ENCODE measurements around the gene SIK3. TPM values are rescaled to one million over a fixed set of nuclear protein-coding genes. Genes with fewer than 3 reads are reported as not detected.

Gene SIK3
- total and polyA plus RNA-seq, 2 experiments from 2014 or later = 6.1 to 33.9 TPM

DNA sequence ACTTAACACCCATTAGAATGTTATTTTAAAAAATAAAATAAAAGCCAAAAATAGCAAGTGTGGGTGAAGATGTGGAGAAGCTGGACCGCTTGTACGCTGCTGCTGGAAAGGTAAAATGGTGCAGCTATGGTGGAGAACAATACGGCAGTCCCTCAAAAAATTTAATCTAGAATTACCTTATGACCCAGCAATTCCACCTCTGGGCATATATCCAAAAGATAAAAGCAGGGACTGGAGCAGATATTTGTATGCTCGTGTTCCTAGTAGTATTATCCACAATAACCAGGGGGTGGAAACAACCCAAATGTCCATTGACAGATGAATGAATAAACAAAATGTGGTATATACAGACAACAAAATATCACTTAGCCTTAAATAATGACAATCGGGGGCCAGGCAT, 300.4 kb downstream of the SIK3 start:
- Histone ChIP-seq H3K79me2 (replicated peaks; ENCODE audit: insufficient read depth) (no peaks in the 10 kb centered on the region), H3K9me2 (ENCODE audit: insufficient read depth) (peaks cover 6% of the 10 kb centered on the region; the same call in 1 of the 2 replicates), H3K4me3 (no peak overlapping the region), H3K4me1 (ENCODE audit: insufficient read depth) (no peaks in the 10 kb centered on the region; the same call in 1 of the 2 replicates), H2AFZ (no peak overlapping the region), H3F3A (replicated peaks; ENCODE audit: low read depth) (no peaks in the 10 kb centered on the region), H3K27ac (ENCODE audit: low read depth) (no peak overlapping the region), H3K4me2 (no peak overlapping the region), H3K36me3 (ENCODE audit: insufficient read depth) (no peaks in the 10 kb centered on the region), H3K27me3 (ENCODE audit: insufficient read depth) (no peaks in the 10 kb centered on the region), H4K20me1 (replicated peaks; ENCODE audit: insufficient read depth) (no peaks in the 10 kb centered on the region)
- no peak for ATAC-seq
- H3K36me3 Mint-ChIP-seq (ENCODE audit: low read depth) = no peaks in the 10 kb centered on the region
- DNase-seq (ENCODE audit: low spot score) = no peak
- peaks cover 4% of the 10 kb centered on the region for H3K4me1 Mint-ChIP-seq
- TF ChIP-seq, protein P1, sequence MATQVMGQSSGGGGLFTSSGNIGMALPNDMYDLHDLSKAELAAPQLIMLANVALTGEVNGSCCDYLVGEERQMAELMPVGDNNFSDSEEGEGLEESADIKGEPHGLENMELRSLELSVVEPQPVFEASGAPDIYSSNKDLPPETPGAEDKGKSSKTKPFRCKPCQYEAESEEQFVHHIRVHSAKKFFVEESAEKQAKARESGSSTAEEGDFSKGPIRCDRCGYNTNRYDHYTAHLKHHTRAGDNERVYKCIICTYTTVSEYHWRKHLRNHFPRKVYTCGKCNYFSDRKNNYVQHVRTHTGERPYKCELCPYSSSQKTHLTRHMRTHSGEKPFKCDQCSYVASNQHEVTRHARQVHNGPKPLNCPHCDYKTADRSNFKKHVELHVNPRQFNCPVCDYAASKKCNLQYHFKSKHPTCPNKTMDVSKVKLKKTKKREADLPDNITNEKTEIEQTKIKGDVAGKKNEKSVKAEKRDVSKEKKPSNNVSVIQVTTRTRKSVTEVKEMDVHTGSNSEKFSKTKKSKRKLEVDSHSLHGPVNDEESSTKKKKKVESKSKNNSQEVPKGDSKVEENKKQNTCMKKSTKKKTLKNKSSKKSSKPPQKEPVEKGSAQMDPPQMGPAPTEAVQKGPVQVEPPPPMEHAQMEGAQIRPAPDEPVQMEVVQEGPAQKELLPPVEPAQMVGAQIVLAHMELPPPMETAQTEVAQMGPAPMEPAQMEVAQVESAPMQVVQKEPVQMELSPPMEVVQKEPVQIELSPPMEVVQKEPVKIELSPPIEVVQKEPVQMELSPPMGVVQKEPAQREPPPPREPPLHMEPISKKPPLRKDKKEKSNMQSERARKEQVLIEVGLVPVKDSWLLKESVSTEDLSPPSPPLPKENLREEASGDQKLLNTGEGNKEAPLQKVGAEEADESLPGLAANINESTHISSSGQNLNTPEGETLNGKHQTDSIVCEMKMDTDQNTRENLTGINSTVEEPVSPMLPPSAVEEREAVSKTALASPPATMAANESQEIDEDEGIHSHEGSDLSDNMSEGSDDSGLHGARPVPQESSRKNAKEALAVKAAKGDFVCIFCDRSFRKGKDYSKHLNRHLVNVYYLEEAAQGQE (IDR thresholded peaks at IDR 0.05; ENCODE audit: unreplicated experiment) = no peak
- TF ChIP-seq, protein P2, sequence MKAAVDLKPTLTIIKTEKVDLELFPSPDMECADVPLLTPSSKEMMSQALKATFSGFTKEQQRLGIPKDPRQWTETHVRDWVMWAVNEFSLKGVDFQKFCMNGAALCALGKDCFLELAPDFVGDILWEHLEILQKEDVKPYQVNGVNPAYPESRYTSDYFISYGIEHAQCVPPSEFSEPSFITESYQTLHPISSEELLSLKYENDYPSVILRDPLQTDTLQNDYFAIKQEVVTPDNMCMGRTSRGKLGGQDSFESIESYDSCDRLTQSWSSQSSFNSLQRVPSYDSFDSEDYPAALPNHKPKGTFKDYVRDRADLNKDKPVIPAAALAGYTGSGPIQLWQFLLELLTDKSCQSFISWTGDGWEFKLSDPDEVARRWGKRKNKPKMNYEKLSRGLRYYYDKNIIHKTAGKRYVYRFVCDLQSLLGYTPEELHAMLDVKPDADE (IDR thresholded peaks at IDR 0.05) = no peak
- no peak for TF ChIP-seq CREB1 (CRISPR knock-in tag; IDR thresholded peaks at IDR 0.05; ENCODE audit: low read depth)
- no peak for TF ChIP-seq ZNF331 (CRISPR knock-in tag; IDR thresholded peaks at IDR 0.05; ENCODE audit: low read depth)
- no peak for TF ChIP-seq ZNF114 (CRISPR knock-in tag; IDR thresholded peaks at IDR 0.05)
- TF ChIP-seq NANOG (IDR thresholded peaks at IDR 0.05; ENCODE audit: borderline replicate concordance) = no peak
- no peak for TF ChIP-seq JUNB (IDR thresholded peaks at IDR 0.05; ENCODE audit: unreplicated experiment)
- TF ChIP-seq EZH2 (IDR thresholded peaks at IDR 0.05; ENCODE audit: low read depth, unreplicated experiment) = no peak
- H3K9me3 Mint-ChIP-seq = no peaks in the 10 kb centered on the region
- H3K4me3 Mint-ChIP-seq = no peak overlapping the region
- H3K27me3 Mint-ChIP-seq (ENCODE audit: insufficient read depth, low read depth, poor library complexity) = no peaks in the 10 kb centered on the region
- no peak overlapping the region for H3K27ac Mint-ChIP-seq

DNA sequence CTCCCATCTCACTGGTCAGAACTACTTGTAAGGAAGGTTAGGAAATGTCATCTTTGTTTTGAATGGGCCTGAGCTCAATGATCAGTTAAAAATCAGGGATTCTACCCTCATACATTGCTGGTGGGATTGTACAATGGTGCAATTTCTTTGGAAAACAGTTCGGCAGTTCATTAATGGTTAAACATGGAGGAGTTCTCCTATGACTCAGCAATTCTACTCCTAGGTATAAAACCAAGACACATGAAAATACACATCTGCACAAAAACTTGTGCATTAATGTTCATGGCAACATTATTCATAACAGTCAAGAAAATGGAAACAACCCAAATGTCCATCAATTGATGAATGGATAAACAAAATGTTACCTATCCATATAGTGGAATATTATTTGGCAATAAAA, 301.7 kb downstream of the SIK3 start:
- Mint-ChIP-seq H3K27me3 (ENCODE audit: insufficient read depth, low read depth, poor library complexity) (no peaks in the 10 kb centered on the region), H3K36me3 (ENCODE audit: low read depth) (no peaks in the 10 kb centered on the region), H3K27ac (0 out of 2 replicates have a peak overlapping the region, but pooled peaks have one; percentile 36), H3K4me3 (no peak overlapping the region), H3K4me1 (peaks cover 9% of the 10 kb centered on the region), H3K9me3 (no peaks in the 10 kb centered on the region)
- ATAC-seq (no peak), DNase-seq (ENCODE audit: low spot score) (no peak)
- H3K27me3 ChIP-seq (ENCODE audit: insufficient read depth) = no peaks in the 10 kb centered on the region
- H3K4me3 ChIP-seq = no peak overlapping the region
- H3K9me2 ChIP-seq (ENCODE audit: insufficient read depth) = peaks cover 6% of the 10 kb centered on the region; the same call in 1 of the 2 replicates
- no peak overlapping the region for H3K27ac ChIP-seq (ENCODE audit: low read depth)
- no peak overlapping the region for H3K4me2 ChIP-seq
- 0 out of 2 replicates have a peak overlapping the region, but pooled peaks have one; percentile 32 for H2AFZ ChIP-seq
- H3F3A ChIP-seq (replicated peaks; ENCODE audit: low read depth) = no peaks in the 10 kb centered on the region
- no peaks in the 10 kb centered on the region for H4K20me1 ChIP-seq (replicated peaks; ENCODE audit: insufficient read depth)
- no peaks in the 10 kb centered on the region for H3K79me2 ChIP-seq (replicated peaks; ENCODE audit: insufficient read depth)
- H3K36me3 ChIP-seq (ENCODE audit: insufficient read depth) = no peaks in the 10 kb centered on the region
- no peaks in the 10 kb centered on the region; the same call in 1 of the 2 replicates for H3K4me1 ChIP-seq (ENCODE audit: insufficient read depth)
- TF ChIP-seq POLR2AphosphoS5 (IDR thresholded peaks at IDR 0.05; ENCODE audit: low read depth) (no peak), ZNF331 (CRISPR knock-in tag; IDR thresholded peaks at IDR 0.05; ENCODE audit: low read depth) (no peak), EZH2 (IDR thresholded peaks at IDR 0.05; ENCODE audit: low read depth, unreplicated experiment) (no peak), EZH2phosphoT487 (IDR thresholded peaks at IDR 0.05; ENCODE audit: unreplicated experiment) (no peak), NANOG (IDR thresholded peaks at IDR 0.05; ENCODE audit: borderline replicate concordance) (no peak), CREB1 (CRISPR knock-in tag; IDR thresholded peaks at IDR 0.05; ENCODE audit: low read depth) (no peak), JUNB (IDR thresholded peaks at IDR 0.05; ENCODE audit: unreplicated experiment) (no peak), ZNF114 (CRISPR knock-in tag; IDR thresholded peaks at IDR 0.05) (no peak)
- TF ChIP-seq, protein P3, sequence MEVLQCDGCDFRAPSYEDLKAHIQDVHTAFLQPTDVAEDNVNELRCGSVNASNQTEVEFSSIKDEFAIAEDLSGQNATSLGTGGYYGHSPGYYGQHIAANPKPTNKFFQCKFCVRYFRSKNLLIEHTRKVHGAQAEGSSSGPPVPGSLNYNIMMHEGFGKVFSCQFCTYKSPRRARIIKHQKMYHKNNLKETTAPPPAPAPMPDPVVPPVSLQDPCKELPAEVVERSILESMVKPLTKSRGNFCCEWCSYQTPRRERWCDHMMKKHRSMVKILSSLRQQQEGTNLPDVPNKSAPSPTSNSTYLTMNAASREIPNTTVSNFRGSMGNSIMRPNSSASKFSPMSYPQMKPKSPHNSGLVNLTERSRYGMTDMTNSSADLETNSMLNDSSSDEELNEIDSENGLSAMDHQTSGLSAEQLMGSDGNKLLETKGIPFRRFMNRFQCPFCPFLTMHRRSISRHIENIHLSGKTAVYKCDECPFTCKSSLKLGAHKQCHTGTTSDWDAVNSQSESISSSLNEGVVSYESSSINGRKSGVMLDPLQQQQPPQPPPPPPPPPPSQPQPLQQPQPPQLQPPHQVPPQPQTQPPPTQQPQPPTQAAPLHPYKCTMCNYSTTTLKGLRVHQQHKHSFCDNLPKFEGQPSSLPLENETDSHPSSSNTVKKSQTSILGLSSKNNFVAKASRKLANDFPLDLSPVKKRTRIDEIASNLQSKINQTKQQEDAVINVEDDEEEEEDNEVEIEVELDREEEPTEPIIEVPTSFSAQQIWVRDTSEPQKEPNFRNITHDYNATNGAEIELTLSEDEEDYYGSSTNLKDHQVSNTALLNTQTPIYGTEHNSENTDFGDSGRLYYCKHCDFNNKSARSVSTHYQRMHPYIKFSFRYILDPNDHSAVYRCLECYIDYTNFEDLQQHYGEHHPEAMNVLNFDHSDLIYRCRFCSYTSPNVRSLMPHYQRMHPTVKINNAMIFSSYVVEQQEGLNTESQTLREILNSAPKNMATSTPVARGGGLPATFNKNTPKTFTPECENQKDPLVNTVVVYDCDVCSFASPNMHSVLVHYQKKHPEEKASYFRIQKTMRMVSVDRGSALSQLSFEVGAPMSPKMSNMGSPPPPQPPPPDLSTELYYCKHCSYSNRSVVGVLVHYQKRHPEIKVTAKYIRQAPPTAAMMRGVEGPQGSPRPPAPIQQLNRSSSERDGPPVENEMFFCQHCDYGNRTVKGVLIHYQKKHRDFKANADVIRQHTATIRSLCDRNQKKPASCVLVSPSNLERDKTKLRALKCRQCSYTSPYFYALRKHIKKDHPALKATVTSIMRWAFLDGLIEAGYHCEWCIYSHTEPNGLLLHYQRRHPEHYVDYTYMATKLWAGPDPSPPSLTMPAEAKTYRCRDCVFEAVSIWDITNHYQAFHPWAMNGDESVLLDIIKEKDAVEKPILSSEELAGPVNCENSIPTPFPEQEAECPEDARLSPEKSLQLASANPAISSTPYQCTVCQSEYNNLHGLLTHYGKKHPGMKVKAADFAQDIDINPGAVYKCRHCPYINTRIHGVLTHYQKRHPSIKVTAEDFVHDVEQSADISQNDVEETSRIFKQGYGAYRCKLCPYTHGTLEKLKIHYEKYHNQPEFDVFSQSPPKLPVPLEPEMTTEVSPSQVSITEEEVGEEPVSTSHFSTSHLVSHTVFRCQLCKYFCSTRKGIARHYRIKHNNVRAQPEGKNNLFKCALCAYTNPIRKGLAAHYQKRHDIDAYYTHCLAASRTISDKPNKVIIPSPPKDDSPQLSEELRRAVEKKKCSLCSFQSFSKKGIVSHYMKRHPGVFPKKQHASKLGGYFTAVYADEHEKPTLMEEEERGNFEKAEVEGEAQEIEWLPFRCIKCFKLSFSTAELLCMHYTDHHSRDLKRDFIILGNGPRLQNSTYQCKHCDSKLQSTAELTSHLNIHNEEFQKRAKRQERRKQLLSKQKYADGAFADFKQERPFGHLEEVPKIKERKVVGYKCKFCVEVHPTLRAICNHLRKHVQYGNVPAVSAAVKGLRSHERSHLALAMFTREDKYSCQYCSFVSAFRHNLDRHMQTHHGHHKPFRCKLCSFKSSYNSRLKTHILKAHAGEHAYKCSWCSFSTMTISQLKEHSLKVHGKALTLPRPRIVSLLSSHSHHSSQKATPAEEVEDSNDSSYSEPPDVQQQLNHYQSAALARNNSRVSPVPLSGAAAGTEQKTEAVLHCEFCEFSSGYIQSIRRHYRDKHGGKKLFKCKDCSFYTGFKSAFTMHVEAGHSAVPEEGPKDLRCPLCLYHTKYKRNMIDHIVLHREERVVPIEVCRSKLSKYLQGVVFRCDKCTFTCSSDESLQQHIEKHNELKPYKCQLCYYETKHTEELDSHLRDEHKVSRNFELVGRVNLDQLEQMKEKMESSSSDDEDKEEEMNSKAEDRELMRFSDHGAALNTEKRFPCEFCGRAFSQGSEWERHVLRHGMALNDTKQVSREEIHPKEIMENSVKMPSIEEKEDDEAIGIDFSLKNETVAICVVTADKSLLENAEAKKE (CRISPR knock-in tag; IDR thresholded peaks at IDR 0.05) = no peak

All from GM23338 (cell line).